Naive thymus-derived CD4-positive, alpha-beta T cell (primary cell): Measurements from ENCODE around the gene LCORL. TPM values are rescaled to one million over a fixed set of nuclear protein-coding genes. Genes with fewer than 3 reads are reported as not detected.
"Not testable (repeated sequence)": the region's sequence is repeated elsewhere in the genome, so short reads cannot be mapped to it uniquely, and the experiment has no call there.

ENCODE experiments used
- ATAC-seq: fragments of 150-1000 bp; cut with Tn5 transposase; 2 replicates; pipeline ENCODE4 v1.10.0; 2021; ENCODE audit warnings: mild to moderate bottlenecking, moderate library complexity
- CTCF ChIA-PET: fragments of 350-600 bp; sonication (Branson Sonifier 250); formaldehyde crosslinking; loops from one replicate; lab custom pipeline; 2021; ENCODE audit warnings: antibody characterized with exemption; lab: Charles Lee
- POLR2A ChIA-PET: fragments of 350-600 bp; sonication (Branson Sonifier 250); formaldehyde crosslinking; loops from one replicate; lab custom pipeline; 2021; ENCODE audit warnings: antibody characterized with exemption, inconsistent platforms; lab: Charles Lee
- DNase-seq, 9 donors: peaks; one replicate each; pipeline versions ENCODE4 v3.0.0 to v3.0.0-alpha.2; 2020 to 2022; ENCODE audit warnings: mixed read lengths in 1 of 9
- H3K27ac ChIP-seq: one replicate; pipeline ENCODE4 v1.7.0; 2013; ENCODE audit warnings: mild to moderate bottlenecking, low read depth, low read length, moderate library complexity
- H3K27me3 ChIP-seq, 2 donors: one replicate each; pipeline ENCODE4 v1.7.0; 2013; ENCODE audit warnings: low read length in 2 of 2, mild to moderate bottlenecking in 2 of 2, moderate library complexity in 2 of 2; ENCODE audit not compliant: control insufficient read depth in 2 of 2, insufficient read depth in 2 of 2
- H3K36me3 ChIP-seq, 3 experiments: 1 replicate in 2 of 3; 2 replicates in 1 of 3; pipeline ENCODE4 v1.7.0; 2013; ENCODE audit warnings: low read length in 3 of 3, mild to moderate bottlenecking in 3 of 3, moderate library complexity in 1 of 3; ENCODE audit not compliant: insufficient read depth in 3 of 3, control insufficient read depth in 2 of 3
- H3K4me1 ChIP-seq, 2 donors: one replicate each; pipeline ENCODE4 v1.7.0; 2013; ENCODE audit warnings: low read length in 2 of 2, mild to moderate bottlenecking in 2 of 2, moderate library complexity in 1 of 2; ENCODE audit not compliant: control insufficient read depth in 2 of 2, insufficient read depth in 2 of 2
- H3K4me3 ChIP-seq: 2 replicates; pipeline ENCODE4 v1.7.0; 2013; ENCODE audit warnings: mild to moderate bottlenecking, low read length
- H3K9me3 ChIP-seq, 3 experiments: 1 replicate in 2 of 3; 2 replicates in 1 of 3; pipeline ENCODE4 v1.7.0; 2013; ENCODE audit warnings: low read length in 3 of 3; ENCODE audit not compliant: control insufficient read depth in 2 of 3
- H3K27ac Mint-ChIP-seq, 9 donors: one replicate each; pipeline ENCODE4 v1.8.0; 2020 to 2022; ENCODE audit warnings: mixed read lengths in 9 of 9, mild to moderate bottlenecking in 8 of 9, moderate library complexity in 5 of 9, inconsistent platforms in 2 of 9
- H3K27me3 Mint-ChIP-seq, 5 donors: one replicate each; pipeline ENCODE4 v1.8.0; 2021 to 2022; ENCODE audit warnings: mixed read lengths in 5 of 5, mild to moderate bottlenecking in 1 of 5
- H3K36me3 Mint-ChIP-seq, 5 donors: one replicate each; pipeline ENCODE4 v1.8.0; 2020 to 2022; ENCODE audit warnings: mixed read lengths in 5 of 5, mild to moderate bottlenecking in 3 of 5, inconsistent platforms in 1 of 5
- H3K4me1 Mint-ChIP-seq, 7 donors: one replicate each; pipeline ENCODE4 v1.8.0; 2020 to 2022; ENCODE audit warnings: mixed read lengths in 7 of 7, mild to moderate bottlenecking in 3 of 7, inconsistent platforms in 1 of 7
- H3K4me3 Mint-ChIP-seq, 10 donors: one replicate each; pipeline ENCODE4 v1.8.0; 2020 to 2022; ENCODE audit warnings: mild to moderate bottlenecking in 10 of 10, mixed read lengths in 10 of 10, moderate library complexity in 6 of 10, inconsistent platforms in 2 of 10
- H3K9me3 Mint-ChIP-seq, 11 donors: one replicate each; pipeline ENCODE4 v1.8.0; 2020 to 2022; ENCODE audit warnings: mixed read lengths in 11 of 11, mild to moderate bottlenecking in 4 of 11, inconsistent platforms in 1 of 11, moderate library complexity in 1 of 11
- intact Hi-C, 2 donors: fragments of 100-400 bp; cut with micrococcal nuclease; formaldehyde crosslinking; loops; one replicate each; pipeline ENCODE4 v1.15.1; 2023
- polyA plus RNA-seq, 2 donors: library from polyadenylated mRNA; unstranded; fragments of 300-500 nt; fragmentation: Illumina TruSeq; gene quantifications; one replicate each; pipeline ENCODE4 v1.2.3, GENCODE V29; 2021
- total RNA-seq, 6 experiments: library from RNA in 5 of 6; stranded (reverse) in 5 of 6; gene quantifications; 1 replicate in 5 of 6; 2 replicates in 1 of 6; pipeline ENCODE4 v1.2.3 and lab custom pipeline; 2021 to 2026

The LCORL gene
- total and polyA plus RNA-seq, 7 experiments from 2014 or later, result 4.9 to 15.2 (median 11.9) TPM

- no peak overlapping the region for H3K4me3 ChIP-seq
- H3K4me1 Mint-ChIP-seq, result no peaks in the 10 kb centered on the region
- no peak for ATAC-seq
- peaks cover 10 to 55% (median 27%) of the 10 kb centered on the region in 11 donors for H3K9me3 Mint-ChIP-seq
- POLR2A ChIA-PET, result no interaction called here
- no peak overlapping the region for H3K27ac ChIP-seq
- H3K36me3 Mint-ChIP-seq, result peaks cover 5 to 62% (median 28%) of the 10 kb centered on the region in 5 donors
- H3K9me3 ChIP-seq, result peaks cover 0 to 8% (median 0%) of the 10 kb centered on the region in 3 experiments
- no peak overlapping the region for H3K27ac Mint-ChIP-seq
- DNase-seq, result no peak
- intact Hi-C loops, result no loop called here
- H3K27me3 ChIP-seq, result no peaks in the 10 kb centered on the region
- H3K4me1 ChIP-seq, result no peaks in the 10 kb centered on the region
- CTCF ChIA-PET, result no interaction called here
- no peak overlapping the region for H3K4me3 Mint-ChIP-seq
- no peaks in the 10 kb centered on the region for H3K36me3 ChIP-seq
- no peaks in the 10 kb centered on the region for H3K27me3 Mint-ChIP-seq
Observed at GRCh38 chr4:17859793-17860406, 161.7 kb downstream of the LCORL start.

DNA sequence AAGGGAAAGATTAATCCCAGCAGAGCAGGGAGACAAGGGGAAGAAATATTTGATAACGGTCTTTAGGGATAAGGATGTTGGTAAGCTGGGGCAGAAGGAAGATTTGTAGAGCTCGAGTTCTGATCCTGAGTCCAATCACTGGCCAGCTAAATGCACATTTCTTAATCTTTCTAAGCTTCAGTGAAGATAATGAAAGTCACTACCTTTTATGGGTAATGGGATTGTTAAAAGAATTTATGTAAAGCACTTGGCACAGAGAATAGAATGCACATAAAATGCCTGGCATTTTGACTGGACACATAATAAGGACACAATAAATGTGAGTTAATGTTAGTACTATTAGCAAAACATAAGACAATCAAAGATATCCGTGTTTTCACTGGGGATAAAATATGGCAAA is 167.5 kb downstream of the LCORL start:
- H3K36me3 Mint-ChIP-seq, result peaks cover 4 to 23% (median 8%) of the 10 kb centered on the region in 5 donors
- ChIA-PET CTCF (interaction anchor here (0.7 kb wide), 1 partner anchor 17 kb away, joined by 3 read pairs; no protein-coding TSS in a partner anchor), POLR2A (no interaction called here)
- H3K27me3 ChIP-seq, result no peaks in the 10 kb centered on the region
- H3K27ac Mint-ChIP-seq, result no peak overlapping the region
- no peaks in the 10 kb centered on the region for H3K4me1 Mint-ChIP-seq
- H3K4me3 Mint-ChIP-seq, result no peak overlapping the region
- no peaks in the 10 kb centered on the region for H3K36me3 ChIP-seq
- DNase-seq (no peak), ATAC-seq (no peak)
- peaks cover 0 to 16% (median 4%) of the 10 kb centered on the region in 11 donors for H3K9me3 Mint-ChIP-seq
- intact Hi-C loops, result no loop called here
- no peak overlapping the region for H3K27ac ChIP-seq
- H3K4me1 ChIP-seq, result no peaks in the 10 kb centered on the region
- H3K9me3 ChIP-seq, result no peaks in the 10 kb centered on the region
- no peaks in the 10 kb centered on the region for H3K27me3 Mint-ChIP-seq
- H3K4me3 ChIP-seq, result no peak overlapping the region

- Mint-ChIP-seq H3K9me3 (peaks cover 0 to 3% (median 0%) of the 10 kb centered on the region in 11 donors), H3K4me3 (no peak overlapping the region), H3K27ac (no peak overlapping the region), H3K36me3 (peaks cover 0 to 10% (median 3%) of the 10 kb centered on the region in 5 donors), H3K27me3 (no peaks in the 10 kb centered on the region), H3K4me1 (no peaks in the 10 kb centered on the region)
- Histone ChIP-seq H3K4me3 (no peak overlapping the region), H3K27ac (no peak overlapping the region), H3K4me1 (no peaks in the 10 kb centered on the region), H3K36me3 (no peaks in the 10 kb centered on the region), H3K27me3 (no peaks in the 10 kb centered on the region), H3K9me3 (no peaks in the 10 kb centered on the region)
- intact Hi-C loops, result no loop called here
- POLR2A ChIA-PET, result interaction anchor here (0.7 kb wide), 1 partner anchor 289 kb away, joined by 3 read pairs; no protein-coding TSS in a partner anchor
- DNase-seq (no peak), ATAC-seq (no peak)
- CTCF ChIA-PET, result no interaction called here
Observed at GRCh38 chr4:17851959-17852358, 169.6 kb downstream of the LCORL start.

DNA sequence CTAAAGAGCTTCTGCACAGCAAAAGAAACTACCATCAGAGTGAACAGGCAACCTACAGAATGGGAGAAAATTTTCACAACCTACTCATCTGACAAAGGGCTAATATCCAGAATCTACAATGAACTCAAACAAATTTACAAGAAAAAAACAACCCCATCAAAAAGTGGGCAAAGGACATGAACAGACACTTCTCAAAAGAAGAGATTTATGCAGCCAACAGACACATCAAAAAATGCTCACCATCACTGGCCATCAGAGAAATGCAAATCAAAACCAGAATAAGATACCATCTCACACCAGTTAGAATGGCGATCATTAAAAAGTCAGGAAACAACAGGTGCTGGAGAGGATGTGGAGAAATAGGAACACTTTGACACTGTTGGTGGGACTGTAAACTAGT is 171.3 kb downstream of the LCORL start:
- H3K4me3 ChIP-seq, H3K27me3 Mint-ChIP-seq, H3K27ac ChIP-seq, H3K27me3 ChIP-seq, H3K9me3 ChIP-seq, H3K27ac Mint-ChIP-seq, DNase-seq, POLR2A ChIA-PET, H3K9me3 Mint-ChIP-seq, H3K36me3 ChIP-seq, ATAC-seq, intact Hi-C loops, H3K4me1 Mint-ChIP-seq, H3K4me3 Mint-ChIP-seq, H3K4me1 ChIP-seq, CTCF ChIA-PET: not testable (repeated sequence)
- H3K36me3 Mint-ChIP-seq, result peaks cover 0 to 22% (median 0%) of the 10 kb centered on the region in 5 donors

DNA sequence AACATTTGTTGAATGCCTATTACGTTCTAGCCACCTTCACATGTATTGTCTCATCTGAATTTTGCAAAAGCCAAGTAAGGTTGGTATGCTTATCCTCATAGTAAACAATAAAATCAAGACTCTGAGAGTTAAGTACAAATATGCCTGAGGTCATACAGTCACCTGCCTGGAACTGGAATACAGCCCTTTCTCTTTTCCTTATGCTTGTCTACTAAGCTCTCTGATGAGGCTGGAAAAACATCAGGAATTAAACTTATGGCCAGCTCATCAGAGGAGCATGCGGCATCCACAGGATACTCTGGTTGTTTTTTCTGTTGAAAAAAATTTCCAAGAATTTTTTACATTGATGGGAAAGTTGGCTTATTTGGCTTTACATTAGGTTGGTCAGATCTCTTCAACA is 175.3 kb downstream of the LCORL start:
- ChIA-PET POLR2A (no interaction called here), CTCF (interaction anchor here (0.6 kb wide), 1 partner anchor 19 kb away, joined by 3 read pairs; no protein-coding TSS in a partner anchor)
- Histone ChIP-seq H3K27ac (no peak overlapping the region), H3K36me3 (no peaks in the 10 kb centered on the region), H3K4me1 (no peaks in the 10 kb centered on the region), H3K9me3 (no peaks in the 10 kb centered on the region), H3K27me3 (no peaks in the 10 kb centered on the region), H3K4me3 (no peak overlapping the region)
- no peak overlapping the region for H3K27ac Mint-ChIP-seq
- H3K36me3 Mint-ChIP-seq, result peaks cover 0 to 45% (median 0%) of the 10 kb centered on the region in 5 donors
- no peak for DNase-seq
- H3K4me3 Mint-ChIP-seq, result no peak overlapping the region
- no peaks in the 10 kb centered on the region for H3K4me1 Mint-ChIP-seq
- ATAC-seq, result no peak
- no peaks in the 10 kb centered on the region for H3K27me3 Mint-ChIP-seq
- intact Hi-C loops, result no loop called here
- H3K9me3 Mint-ChIP-seq, result peaks cover 0 to 2% (median 0%) of the 10 kb centered on the region in 11 donors

DNA sequence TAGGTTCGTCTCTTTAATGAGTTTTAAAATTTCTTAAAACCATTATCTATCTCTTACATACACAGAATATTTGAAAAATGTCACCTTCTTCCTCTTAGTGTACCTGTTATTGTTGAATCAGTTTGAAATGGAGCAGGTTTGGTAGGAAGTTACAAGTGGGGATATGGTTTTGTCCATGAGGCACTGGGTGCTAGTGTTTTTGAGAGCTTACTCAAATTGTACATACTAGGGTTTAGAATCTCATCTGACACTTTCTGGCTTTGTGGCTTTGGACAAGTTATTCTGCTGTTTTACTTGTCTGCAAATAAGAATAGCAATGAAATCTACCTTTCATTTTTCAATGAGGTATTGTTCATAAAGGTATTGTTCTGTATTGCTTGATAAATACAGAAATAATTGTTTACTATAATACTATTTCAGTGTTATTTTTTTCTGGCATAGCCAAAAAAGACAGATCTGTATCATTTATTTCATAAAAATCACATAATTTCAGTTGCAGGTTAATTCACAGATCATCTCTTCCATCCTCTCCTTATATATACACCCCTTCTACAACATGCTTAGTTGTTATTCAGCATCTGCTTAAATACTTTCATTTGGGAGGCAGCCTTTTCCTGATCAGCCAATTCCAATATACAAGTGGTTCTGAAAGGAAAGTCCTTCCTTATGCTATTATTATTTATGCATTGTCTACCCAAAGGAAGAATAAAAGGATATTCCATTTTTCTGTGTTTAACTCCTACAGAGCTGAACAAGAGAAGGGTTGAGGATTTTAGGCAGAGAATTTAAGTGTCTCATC is 197.5 kb downstream of the LCORL start:
- Mint-ChIP-seq H3K9me3 (peaks cover 0 to 2% (median 0%) of the 10 kb centered on the region in 11 donors), H3K4me1 (peaks cover 0 to 51% (median 0%) of the 10 kb centered on the region in 7 donors), H3K4me3 (peak overlapping the region in 1 of 10 donors; percentile 48), H3K27ac (peak overlapping the region in 1 of 9 donors; percentile 49), H3K36me3 (peaks cover 0 to 35% (median 0%) of the 10 kb centered on the region in 5 donors), H3K27me3 (peaks cover 0 to 6% (median 0%) of the 10 kb centered on the region in 5 donors)
- intact Hi-C loops, result no loop called here
- ATAC-seq (no peak), DNase-seq (no peak)
- Histone ChIP-seq H3K27me3 (no peaks in the 10 kb centered on the region), H3K4me1 (no peaks in the 10 kb centered on the region), H3K36me3 (no peaks in the 10 kb centered on the region), H3K4me3 (no peak overlapping the region), H3K27ac (no peak overlapping the region), H3K9me3 (no peaks in the 10 kb centered on the region)
- ChIA-PET CTCF (no interaction called here), POLR2A (no interaction called here)
